C1 segment of cervical spinal cord (tissue), 14 donors: ENCODE measurements around the gene WRAP73.

Experiments used
- DNase-seq, 14 donors: peaks; one replicate each; lab custom pipeline; 2025; lab: John Stamatoyannopoulos, UW

The WRAP73 gene

GRCh38 chr1:3669421-3669821, 19.5 kb upstream of the WRAP73 start:
- DNase-seq: no peak

GRCh38 chr1:3668585-3669300, 18.8 kb upstream of the WRAP73 start:
- DNase-seq: peak in 10 of 14 donors; percentile 7 to 88 (median 22)

- DNase-seq: no peak
Observed at GRCh38 chr1:3668148-3668547, 18.2 kb upstream of the WRAP73 start.

DNA sequence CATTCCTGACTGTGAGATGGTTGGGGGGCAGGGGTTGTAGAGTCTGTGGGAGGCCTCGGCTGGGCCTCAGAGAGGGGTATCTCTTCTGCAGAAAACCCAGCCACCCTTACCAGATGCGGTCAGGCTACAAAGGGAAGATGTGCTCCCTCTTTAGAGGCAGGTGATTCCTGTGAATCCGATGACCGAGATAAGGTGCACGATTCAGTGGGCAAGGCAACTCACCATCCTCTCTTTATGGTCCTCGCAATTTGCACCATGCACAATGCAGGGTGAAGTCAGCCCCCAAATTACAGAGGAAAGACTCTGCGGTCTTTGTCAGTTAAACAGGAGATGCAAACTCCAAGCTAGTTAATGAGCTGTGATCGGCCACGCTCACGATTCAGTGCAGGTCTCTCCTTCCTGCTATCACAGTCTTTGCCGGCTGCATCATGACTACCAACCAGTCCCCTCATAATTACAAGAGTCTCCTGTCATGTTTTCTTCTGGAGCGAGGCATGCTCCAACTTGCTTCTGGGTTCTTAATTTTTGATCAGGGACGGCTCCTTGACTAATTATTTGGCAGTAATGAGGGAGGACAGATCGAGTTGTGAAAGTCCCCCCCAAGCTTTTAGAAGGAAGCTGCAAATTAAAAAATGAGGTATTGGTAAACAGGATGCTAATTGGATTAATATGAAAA, 14.9 kb upstream of the WRAP73 start:
- no peak for DNase-seq

DNA sequence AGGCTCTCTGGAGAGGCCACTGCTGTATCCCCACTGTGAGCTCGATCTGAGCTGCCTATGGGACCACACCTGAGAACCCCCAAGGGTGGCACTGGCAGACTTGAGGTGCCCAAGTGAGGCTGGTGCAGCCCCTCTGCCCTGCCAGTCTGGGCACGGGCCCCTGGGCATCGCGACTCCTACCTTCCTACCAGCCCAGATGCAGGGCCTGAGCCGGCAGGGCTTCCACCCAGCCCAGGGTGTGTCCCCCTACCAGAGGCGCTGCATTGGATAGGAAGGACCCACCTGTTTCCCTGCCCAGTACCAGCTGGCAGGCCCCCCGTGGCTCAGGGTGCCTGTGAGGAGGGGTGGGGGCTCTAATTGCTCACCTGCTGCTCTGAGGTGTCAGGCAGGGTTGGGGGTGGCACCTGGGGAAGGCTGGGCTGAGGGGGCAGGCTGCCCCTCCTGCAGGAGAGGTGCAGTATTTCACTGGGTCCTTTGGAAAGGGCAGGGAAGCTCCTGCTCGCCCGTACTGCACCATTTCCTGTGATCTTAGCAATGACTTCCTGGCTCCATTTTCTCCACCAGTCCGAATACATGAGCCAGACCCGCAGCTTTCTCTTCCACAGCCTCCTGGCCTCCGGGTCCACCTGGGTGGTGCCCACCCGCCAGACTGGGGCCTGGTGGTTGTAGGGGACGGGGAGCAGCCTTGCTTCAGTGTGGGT, 14.2 kb upstream of the WRAP73 start:
- DNase-seq: no peak

DNA sequence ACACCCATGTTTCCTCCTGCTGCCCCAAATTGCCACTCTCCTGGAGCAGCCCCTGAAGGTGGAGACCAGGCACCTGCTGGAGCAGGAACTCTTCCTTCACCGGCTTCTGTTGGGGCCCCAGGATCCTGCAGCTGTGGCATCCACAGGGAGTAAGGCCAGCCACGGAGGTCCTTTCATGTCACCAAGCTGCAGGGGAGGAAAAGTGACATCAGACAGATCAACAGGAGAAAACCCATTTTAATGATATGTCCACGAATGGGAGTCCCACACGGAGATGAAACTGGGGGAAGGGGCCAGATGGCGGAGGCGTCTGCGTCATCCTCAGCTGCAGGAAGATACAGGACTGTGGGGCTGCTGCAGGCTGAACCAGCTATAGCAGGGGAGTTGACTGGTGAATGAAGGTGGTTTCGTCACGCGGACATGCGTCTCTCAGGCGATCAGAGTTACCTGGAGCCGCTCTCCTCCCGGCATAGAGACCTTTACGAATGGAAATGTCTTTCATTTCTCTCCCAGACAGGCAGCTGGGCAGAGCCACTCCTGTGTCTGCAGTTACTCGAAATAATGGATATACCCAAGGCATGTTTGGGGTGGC, 12.3 kb upstream of the WRAP73 start:
- no peak for DNase-seq

DNA sequence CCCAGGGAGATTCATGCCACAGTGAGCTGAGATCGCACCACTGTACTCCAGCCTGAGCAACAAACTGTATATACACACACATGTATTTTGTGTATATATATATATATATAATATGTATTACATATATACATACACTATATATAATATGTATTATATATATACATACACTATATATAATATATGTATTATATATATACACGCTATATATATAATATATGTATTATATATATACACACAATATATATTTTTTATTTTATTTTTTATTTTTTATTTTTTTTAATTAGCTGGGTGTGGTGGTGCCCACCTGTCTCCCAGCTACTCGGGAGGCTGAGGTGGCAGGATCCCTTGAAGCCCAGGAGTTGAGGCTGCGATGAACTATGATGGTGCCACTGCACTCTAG, 11.7 kb upstream of the WRAP73 start:
- DNase-seq: no peak

DNA sequence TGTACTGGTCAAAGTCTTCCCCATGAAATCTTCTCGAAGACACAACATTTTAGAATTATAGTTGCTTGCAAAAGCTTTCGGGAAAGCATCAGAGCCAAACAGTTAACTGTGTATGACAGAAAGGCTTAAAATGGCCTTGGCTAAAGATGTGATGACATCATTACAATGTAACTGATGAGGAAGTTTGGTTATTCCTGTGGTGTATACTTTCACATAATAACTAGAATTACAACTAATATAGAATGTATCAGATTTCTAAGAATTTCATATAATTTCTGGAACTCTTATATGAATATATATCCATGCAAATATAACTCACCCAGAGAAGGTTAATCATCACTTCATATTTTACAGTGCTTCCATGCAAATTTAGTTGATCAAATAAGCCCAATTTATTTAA, 10.8 kb upstream of the WRAP73 start:
- DNase-seq: no peak

DNA sequence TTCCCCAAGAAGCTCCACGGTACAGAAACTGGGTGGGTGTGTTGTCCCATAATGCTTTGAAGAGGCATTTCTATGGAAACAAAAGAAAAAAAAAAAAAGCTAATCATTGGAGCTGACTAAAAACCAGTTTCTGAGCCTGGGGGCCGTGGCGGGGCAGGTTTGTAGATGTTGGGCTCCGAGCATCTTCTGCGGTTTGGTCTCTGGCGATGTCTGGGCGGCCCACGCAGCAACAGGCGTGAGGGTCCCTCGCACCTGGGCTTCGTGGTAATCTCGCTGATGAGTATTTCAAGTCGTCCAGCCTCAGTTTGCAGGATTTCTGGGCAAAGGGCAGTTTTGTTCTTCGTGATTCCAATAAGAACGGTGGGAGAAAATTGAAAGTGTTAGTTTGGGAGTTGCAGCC, 9.2 kb upstream of the WRAP73 start:
- DNase-seq: no peak

DNA sequence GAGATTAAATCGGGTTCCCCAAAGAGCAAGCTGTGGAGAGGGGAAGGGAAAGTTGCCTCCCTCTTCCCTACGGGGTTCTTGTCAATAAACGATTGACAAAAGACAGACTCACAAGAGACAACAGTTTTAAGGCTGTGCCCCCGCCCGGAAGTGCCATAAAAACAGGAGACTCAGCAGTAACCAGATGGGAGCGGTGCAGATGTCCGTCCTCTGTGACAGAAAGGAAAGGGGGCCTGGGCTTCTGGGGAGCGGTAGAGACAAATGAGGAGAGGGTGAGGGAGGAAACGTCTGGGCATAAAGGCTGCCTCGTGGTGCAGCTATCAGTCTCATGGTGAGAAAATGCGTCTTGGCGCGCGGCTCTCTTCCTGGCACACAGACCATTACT, 8.3 kb upstream of the WRAP73 start:
- no peak for DNase-seq

GRCh38 chr1:3657578-3658230, 7.8 kb upstream of the WRAP73 start:
- DNase-seq: no peak

DNA sequence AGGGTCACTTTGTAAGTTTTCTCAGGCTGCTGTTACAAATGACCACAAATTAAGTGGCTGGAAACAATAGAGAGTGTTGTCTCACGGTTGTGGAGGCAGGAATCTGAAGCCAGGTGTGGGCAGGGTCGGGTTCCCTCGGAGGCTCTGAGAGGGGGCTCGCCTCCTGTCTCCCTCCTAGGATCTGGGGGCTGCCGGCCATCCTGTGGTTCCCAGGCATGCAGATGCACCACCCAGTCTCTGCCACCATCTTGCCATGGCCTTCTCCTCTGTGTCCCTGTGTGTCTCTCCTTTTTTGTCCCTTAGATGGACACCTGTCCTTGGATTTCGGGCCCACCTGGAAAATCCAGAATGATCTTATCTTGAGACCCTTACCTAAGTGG, 7.2 kb upstream of the WRAP73 start:
- no peak for DNase-seq

GRCh38 chr1:3656450-3657095, 6.7 kb upstream of the WRAP73 start:
- no peak for DNase-seq

DNA sequence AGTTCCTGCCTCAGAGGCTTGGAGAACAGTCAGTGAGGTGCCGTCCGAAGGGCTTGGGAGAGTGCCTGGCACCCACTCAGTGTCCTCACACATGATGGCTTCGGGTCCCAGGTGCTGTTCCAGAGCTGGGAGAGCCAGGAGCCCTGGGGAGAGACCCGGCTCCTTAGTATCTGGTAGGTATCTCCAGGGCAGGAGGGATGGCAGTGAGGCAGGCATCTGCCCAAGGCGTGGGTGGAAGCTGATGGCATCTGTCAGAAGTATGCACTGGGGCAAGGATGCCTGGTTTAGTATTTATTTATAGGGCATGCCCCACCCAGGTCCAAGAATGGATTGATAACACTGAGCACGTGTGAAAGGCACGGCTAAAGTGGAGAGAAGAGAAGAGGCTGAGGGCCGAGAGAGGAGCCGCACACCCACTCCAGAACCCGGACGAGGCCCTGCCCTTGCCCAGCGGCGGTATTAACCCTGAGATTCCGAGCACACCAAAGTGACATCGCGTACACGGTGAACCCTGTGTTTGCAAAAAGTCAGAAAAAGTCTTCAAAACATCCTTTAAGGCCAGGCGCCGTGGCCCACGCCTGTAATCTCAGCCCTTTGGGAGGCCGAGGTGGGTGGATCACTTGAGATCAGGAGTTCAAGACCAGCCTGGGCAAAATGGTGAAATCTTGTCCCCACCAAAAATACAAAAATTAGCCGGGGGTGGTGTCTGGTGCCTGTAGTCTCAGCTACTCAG, 4.8 kb upstream of the WRAP73 start:
- no peak for DNase-seq

DNA sequence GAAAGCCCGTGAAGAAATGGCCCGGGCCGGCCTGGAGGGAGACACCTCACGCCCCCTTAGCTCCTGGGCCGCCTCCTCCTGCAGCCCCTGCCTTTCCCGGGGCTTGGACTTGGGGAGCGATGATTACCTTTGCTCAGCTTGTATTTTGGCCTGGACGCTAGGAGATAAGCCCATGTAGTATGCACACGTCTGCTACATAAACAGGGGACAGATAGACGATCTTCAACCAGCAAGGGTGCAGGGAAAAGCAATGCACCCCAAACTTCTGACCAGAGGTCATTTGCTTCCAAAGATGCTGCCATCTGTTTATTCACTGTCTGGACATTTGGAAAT, 3.3 kb upstream of the WRAP73 start:
- peak in 1 of 14 donors; percentile 54 for DNase-seq

DNA sequence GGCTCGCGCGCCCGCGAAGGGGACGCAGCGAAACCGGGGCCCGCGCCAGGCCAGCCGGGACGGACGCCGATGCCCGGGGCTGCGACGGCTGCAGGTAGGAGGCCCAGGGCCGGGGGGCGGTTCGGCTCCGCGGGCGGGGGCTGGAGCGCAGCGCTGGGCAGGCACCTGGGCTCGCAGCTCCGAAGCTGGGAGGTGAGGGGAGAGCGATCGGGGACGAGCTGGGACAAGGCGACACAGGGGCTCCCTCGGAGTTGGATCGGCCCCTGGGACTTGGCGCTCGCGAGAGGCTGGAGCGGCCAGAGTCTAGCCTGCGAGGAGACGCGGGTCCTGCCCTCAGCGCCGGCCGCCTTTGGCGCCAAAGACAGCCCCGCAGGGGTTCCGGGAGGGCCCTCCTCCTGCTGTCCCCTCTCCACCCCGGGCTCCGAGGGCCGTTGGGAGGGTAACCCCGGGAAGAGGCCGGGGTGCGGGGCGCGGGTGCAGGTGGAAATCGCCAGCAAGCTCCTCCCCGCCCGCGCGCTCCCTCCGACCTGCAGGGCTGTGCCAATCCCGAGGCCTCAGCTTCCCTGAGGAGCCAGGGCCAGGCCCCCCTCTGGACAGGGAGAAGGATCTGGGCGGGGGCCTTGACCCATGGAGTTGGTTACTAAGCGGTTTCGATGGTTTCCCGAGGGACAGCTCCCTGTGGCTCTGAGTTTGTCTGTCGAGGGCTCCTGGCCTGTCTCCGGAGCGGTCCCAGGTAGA, 2.8 kb upstream of the WRAP73 start:
- peak in 1 of 14 donors; percentile 67 for DNase-seq

GRCh38 chr1:3651930-3652547, 2.1 kb upstream of the WRAP73 start, which contains the start of gene TP73:
TSS of gene TP73 (plus strand) at chr1:3652516. CDS start at chr1:3682366, 29,850 bp downstream.
- peak in 1 of 14 donors; percentile 37 for DNase-seq

DNA sequence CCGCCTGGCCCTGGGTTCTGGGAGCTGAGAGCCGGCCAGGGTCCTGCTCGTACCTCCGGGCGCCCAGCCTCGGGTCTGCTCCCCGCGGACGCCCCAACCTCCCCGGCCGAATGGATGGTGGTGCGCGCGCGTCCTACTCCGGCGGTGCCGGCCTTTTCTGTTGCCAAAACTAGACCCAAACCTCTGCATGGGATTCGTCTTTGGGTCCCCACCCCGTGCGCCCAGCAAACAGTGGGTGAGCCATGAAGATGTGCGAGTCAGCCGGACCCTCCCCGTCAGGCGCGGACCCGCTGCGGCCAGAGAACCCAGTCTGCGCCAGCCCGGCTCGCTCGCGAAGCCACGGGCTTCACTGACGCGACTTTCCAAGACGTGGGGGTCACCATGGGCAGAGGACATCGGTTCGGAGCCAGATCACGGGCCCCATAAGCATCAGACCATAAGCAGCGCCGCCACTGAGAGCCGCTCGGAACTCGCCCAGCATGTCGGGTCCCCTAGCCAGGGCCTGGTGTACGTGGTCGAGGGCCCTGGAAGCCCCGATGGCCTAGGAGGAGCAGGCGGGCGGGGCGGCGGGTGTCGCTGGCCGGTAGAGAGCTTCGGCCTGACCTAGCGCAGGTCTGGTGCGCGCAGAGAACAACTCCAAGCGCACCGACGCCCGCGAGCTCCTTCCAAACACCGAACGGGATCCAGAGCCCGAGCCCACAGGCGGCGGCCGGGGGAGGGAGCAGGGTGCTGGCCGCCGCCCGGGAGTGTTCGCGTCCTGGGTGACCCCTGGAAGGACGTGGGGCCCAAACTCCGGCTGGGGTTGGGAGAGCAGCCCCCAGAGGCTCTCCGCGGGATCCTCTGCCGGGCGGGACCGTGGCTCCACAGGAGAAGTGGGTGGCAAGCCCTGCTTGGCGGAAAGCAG, 1.4 kb upstream of the WRAP73 start:
- DNase-seq: peak in 1 of 14 donors; percentile 25
